ENCODE measurements around the gene ANKS1B.

DNA sequence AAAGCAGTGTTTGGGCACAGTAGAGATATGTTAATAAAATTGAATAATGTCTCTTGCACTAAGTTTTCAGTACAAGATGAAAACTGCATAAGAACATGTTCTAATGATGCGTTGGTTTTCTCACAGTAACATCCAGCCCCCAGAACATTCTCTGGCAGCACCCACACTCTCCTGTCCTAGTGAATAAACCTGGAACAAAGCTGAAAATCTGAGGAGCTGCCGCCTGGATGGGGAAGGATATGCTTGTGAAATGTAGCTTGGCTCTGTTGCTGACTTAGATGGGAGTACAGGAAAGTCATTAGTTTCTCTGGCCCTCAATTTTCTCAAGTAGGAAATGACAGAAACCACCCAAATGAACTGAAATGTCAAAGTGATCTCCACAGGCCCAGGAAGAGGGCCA, 1015.8 kb downstream of the ANKS1B start:
- TF ChIP-seq, protein P1, sequence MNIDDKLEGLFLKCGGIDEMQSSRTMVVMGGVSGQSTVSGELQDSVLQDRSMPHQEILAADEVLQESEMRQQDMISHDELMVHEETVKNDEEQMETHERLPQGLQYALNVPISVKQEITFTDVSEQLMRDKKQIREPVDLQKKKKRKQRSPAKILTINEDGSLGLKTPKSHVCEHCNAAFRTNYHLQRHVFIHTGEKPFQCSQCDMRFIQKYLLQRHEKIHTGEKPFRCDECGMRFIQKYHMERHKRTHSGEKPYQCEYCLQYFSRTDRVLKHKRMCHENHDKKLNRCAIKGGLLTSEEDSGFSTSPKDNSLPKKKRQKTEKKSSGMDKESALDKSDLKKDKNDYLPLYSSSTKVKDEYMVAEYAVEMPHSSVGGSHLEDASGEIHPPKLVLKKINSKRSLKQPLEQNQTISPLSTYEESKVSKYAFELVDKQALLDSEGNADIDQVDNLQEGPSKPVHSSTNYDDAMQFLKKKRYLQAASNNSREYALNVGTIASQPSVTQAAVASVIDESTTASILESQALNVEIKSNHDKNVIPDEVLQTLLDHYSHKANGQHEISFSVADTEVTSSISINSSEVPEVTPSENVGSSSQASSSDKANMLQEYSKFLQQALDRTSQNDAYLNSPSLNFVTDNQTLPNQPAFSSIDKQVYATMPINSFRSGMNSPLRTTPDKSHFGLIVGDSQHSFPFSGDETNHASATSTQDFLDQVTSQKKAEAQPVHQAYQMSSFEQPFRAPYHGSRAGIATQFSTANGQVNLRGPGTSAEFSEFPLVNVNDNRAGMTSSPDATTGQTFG (tag by site-specific recombination; IDR thresholded peaks at IDR 0.05; ENCODE audit: borderline replicate concordance) = no peak
- no peak for TF ChIP-seq ZFP3 (tag by site-specific recombination; IDR thresholded peaks at IDR 0.05; ENCODE audit: low read depth)
- no peak for TF ChIP-seq ZNF184 (tag by site-specific recombination; IDR thresholded peaks at IDR 0.05)
- TF ChIP-seq, protein P2, sequence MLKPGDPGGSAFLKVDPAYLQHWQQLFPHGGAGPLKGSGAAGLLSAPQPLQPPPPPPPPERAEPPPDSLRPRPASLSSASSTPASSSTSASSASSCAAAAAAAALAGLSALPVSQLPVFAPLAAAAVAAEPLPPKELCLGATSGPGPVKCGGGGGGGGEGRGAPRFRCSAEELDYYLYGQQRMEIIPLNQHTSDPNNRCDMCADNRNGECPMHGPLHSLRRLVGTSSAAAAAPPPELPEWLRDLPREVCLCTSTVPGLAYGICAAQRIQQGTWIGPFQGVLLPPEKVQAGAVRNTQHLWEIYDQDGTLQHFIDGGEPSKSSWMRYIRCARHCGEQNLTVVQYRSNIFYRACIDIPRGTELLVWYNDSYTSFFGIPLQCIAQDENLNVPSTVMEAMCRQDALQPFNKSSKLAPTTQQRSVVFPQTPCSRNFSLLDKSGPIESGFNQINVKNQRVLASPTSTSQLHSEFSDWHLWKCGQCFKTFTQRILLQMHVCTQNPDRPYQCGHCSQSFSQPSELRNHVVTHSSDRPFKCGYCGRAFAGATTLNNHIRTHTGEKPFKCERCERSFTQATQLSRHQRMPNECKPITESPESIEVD (tag by site-specific recombination; IDR thresholded peaks at IDR 0.05) = no peak
- TF ChIP-seq, protein P3, sequence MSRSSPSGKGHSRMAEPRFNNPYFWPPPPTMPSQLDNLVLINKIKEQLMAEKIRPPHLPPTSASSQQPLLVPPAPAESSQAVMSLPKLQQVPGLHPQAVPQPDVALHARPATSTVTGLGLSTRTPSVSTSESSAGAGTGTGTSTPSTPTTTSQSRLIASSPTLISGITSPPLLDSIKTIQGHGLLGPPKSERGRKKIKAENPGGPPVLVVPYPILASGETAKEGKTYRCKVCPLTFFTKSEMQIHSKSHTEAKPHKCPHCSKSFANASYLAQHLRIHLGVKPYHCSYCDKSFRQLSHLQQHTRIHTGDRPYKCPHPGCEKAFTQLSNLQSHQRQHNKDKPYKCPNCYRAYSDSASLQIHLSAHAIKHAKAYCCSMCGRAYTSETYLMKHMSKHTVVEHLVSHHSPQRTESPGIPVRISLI (tag by site-specific recombination; IDR thresholded peaks at IDR 0.05) = no peak
- TF ChIP-seq ZBTB48 (tag by site-specific recombination; IDR thresholded peaks at IDR 0.05) = no peak
- TF ChIP-seq, protein P4, sequence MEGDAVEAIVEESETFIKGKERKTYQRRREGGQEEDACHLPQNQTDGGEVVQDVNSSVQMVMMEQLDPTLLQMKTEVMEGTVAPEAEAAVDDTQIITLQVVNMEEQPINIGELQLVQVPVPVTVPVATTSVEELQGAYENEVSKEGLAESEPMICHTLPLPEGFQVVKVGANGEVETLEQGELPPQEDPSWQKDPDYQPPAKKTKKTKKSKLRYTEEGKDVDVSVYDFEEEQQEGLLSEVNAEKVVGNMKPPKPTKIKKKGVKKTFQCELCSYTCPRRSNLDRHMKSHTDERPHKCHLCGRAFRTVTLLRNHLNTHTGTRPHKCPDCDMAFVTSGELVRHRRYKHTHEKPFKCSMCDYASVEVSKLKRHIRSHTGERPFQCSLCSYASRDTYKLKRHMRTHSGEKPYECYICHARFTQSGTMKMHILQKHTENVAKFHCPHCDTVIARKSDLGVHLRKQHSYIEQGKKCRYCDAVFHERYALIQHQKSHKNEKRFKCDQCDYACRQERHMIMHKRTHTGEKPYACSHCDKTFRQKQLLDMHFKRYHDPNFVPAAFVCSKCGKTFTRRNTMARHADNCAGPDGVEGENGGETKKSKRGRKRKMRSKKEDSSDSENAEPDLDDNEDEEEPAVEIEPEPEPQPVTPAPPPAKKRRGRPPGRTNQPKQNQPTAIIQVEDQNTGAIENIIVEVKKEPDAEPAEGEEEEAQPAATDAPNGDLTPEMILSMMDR (tag by site-specific recombination; IDR thresholded peaks at IDR 0.05) = no peak
- TF ChIP-seq ZNF777 (tag by site-specific recombination; IDR thresholded peaks at IDR 0.05; ENCODE audit: borderline replicate concordance) = no peak
- no peak for TF ChIP-seq ZIC2 (tag by site-specific recombination; IDR thresholded peaks at IDR 0.05)
- TF ChIP-seq EGR2 (tag by site-specific recombination; IDR thresholded peaks at IDR 0.05; ENCODE audit: low read depth) = no peak
- TF ChIP-seq, protein P5, sequence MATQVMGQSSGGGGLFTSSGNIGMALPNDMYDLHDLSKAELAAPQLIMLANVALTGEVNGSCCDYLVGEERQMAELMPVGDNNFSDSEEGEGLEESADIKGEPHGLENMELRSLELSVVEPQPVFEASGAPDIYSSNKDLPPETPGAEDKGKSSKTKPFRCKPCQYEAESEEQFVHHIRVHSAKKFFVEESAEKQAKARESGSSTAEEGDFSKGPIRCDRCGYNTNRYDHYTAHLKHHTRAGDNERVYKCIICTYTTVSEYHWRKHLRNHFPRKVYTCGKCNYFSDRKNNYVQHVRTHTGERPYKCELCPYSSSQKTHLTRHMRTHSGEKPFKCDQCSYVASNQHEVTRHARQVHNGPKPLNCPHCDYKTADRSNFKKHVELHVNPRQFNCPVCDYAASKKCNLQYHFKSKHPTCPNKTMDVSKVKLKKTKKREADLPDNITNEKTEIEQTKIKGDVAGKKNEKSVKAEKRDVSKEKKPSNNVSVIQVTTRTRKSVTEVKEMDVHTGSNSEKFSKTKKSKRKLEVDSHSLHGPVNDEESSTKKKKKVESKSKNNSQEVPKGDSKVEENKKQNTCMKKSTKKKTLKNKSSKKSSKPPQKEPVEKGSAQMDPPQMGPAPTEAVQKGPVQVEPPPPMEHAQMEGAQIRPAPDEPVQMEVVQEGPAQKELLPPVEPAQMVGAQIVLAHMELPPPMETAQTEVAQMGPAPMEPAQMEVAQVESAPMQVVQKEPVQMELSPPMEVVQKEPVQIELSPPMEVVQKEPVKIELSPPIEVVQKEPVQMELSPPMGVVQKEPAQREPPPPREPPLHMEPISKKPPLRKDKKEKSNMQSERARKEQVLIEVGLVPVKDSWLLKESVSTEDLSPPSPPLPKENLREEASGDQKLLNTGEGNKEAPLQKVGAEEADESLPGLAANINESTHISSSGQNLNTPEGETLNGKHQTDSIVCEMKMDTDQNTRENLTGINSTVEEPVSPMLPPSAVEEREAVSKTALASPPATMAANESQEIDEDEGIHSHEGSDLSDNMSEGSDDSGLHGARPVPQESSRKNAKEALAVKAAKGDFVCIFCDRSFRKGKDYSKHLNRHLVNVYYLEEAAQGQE (tag by site-specific recombination; IDR thresholded peaks at IDR 0.05) = no peak
- TF ChIP-seq GLI2 (tag by site-specific recombination; IDR thresholded peaks at IDR 0.05; ENCODE audit: borderline replicate concordance, low read depth) = no peak
- TF ChIP-seq TRIM28 (IDR thresholded peaks at IDR 0.05; ENCODE audit: borderline replicate concordance, low read length) = no peak

Measured in HEK293 (cell line).